CD4-positive, CD25-positive, alpha-beta regulatory T cell (primary cell): ENCODE measurements around the gene CDC123. TPM values are rescaled to one million over a fixed set of nuclear protein-coding genes. Genes with fewer than 3 reads are reported as not detected.
"Not testable (repeated sequence)": the region's sequence is repeated elsewhere in the genome, so short reads cannot be mapped to it uniquely, and the experiment has no call there.

Experiments
- ATAC-seq, 2 donors: fragments of 150-1000 bp; cut with Tn5 transposase; one replicate each; pipeline ENCODE4 v1.10.0; 2021; ENCODE audit warnings: low read depth in 2 of 2, moderate number of reproducible peaks in 2 of 2, moderate library complexity in 1 of 2
- DNase-seq, 3 donors: peaks; one replicate each; pipeline versions ENCODE4 v3.0.0 to v3.0.0-alpha.2; 2012 to 2022; ENCODE audit warnings: mixed read lengths in 1 of 3
- H3K27ac ChIP-seq: one replicate; pipeline ENCODE4 v1.7.0; 2013; ENCODE audit warnings: mild to moderate bottlenecking, low read length; ENCODE audit not compliant: insufficient read depth, poor library complexity, severe bottlenecking
- H3K27me3 ChIP-seq: one replicate; pipeline ENCODE4 v1.7.0; 2013; ENCODE audit warnings: low read length; ENCODE audit not compliant: control insufficient read depth, insufficient read depth
- H3K36me3 ChIP-seq: one replicate; pipeline ENCODE4 v1.7.0; 2013; ENCODE audit warnings: mild to moderate bottlenecking, low read length, moderate library complexity; ENCODE audit not compliant: control insufficient read depth, insufficient read depth
- H3K4me1 ChIP-seq: 2 replicates; pipeline ENCODE4 v1.7.0; 2013; ENCODE audit warnings: mild to moderate bottlenecking, low read length; ENCODE audit not compliant: insufficient read depth, control insufficient read depth, poor library complexity, severe bottlenecking
- H3K4me3 ChIP-seq: one replicate; pipeline ENCODE4 v1.7.0; 2013; ENCODE audit warnings: low read depth, mild to moderate bottlenecking, low read length, moderate library complexity
- H3K9me3 ChIP-seq, 2 experiments: 1 replicate in 1 of 2; 2 replicates in 1 of 2; pipeline ENCODE4 v1.7.0; 2013; ENCODE audit warnings: low read length in 2 of 2, mild to moderate bottlenecking in 1 of 2, moderate library complexity in 1 of 2; ENCODE audit not compliant: control insufficient read depth in 2 of 2
- H3K27ac Mint-ChIP-seq, 3 donors: one replicate each; pipeline ENCODE4 v1.8.0; 2020 to 2022; ENCODE audit warnings: mild to moderate bottlenecking in 3 of 3, mixed read lengths in 3 of 3, moderate library complexity in 2 of 3
- H3K27me3 Mint-ChIP-seq: one replicate; pipeline ENCODE4 v1.8.0; 2022; ENCODE audit warnings: mild to moderate bottlenecking, mixed read lengths
- H3K36me3 Mint-ChIP-seq: one replicate; pipeline ENCODE4 v1.8.0; 2020; ENCODE audit warnings: mixed read lengths
- H3K4me1 Mint-ChIP-seq, 4 donors: one replicate each; pipeline ENCODE4 v1.8.0; 2020 to 2022; ENCODE audit warnings: mixed read lengths in 4 of 4, mild to moderate bottlenecking in 1 of 4
- H3K4me3 Mint-ChIP-seq, 4 donors: one replicate each; pipeline ENCODE4 v1.8.0; 2020 to 2022; ENCODE audit warnings: mild to moderate bottlenecking in 4 of 4, mixed read lengths in 4 of 4, moderate library complexity in 3 of 4
- H3K9me3 Mint-ChIP-seq, 7 donors: one replicate each; pipeline ENCODE4 v1.8.0; 2020 to 2022; ENCODE audit warnings: mixed read lengths in 7 of 7, mild to moderate bottlenecking in 3 of 7, moderate library complexity in 2 of 7
- polyA plus RNA-seq, 4 donors: library from polyadenylated mRNA; unstranded; fragments of 300-500 nt; fragmentation: Illumina TruSeq; gene quantifications; one replicate each; pipeline ENCODE4 v1.2.3, GENCODE V29; 2021
- total RNA-seq: library from RNA; stranded (reverse); gene quantifications from one replicate; pipeline ENCODE4 v1.2.3, GENCODE V29; 2022

Gene CDC123
- total and polyA plus RNA-seq, 5 donors from 2014 or later = 50.3 to 111 (median 100) TPM

DNA sequence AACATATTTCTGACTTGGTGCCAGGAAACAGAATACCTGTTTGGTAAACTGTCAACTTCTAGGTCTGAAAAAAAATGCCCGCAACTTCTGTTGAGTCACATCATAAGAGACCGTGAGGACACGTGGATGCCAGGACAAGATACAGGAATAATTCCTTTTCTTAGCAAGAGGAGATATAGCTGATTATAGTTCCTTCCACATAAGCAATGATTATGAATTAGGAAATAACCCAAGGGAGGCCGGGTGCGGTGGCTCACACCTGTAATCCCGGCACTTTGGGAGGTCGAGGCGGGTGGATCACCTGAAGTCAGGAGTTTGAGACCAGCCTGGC, 75.2 kb downstream of the CDC123 start:
- H3K9me3 Mint-ChIP-seq = no peaks in the 10 kb centered on the region
- H3K27ac ChIP-seq = no peak overlapping the region
- H3K4me3 Mint-ChIP-seq = no peak overlapping the region

DNA sequence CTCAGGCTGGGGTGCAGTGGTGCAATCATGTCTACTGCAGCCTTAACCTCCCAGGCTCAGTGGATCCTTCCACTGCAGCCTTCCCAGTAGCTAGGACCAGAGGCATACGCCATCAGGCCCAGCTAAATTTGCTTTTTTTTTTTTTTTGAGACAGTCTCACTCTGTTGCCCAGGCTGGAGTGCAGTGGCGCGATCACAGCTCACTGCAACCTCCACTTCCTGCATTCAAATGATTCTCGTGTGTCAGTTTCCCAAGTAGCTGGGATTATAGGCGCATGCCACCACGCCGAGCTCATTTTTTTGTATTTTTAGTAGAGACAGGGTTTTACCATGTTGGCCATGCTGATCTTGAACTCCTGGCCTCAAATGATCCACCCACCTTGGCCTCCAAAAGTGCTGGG, 81.9 kb downstream of the CDC123 start:
- H3K9me3 ChIP-seq, H3K4me1 Mint-ChIP-seq, ATAC-seq, H3K27me3 ChIP-seq, DNase-seq, H3K27ac ChIP-seq, H3K9me3 Mint-ChIP-seq, H3K4me3 ChIP-seq, H3K4me3 Mint-ChIP-seq, H3K4me1 ChIP-seq, H3K36me3 Mint-ChIP-seq, H3K27me3 Mint-ChIP-seq, H3K27ac Mint-ChIP-seq, H3K36me3 ChIP-seq: not testable (repeated sequence)

More for the DNA sequence above, 75.2 kb downstream of the CDC123 start:
- Mint-ChIP-seq H3K4me1 (no peaks in the 10 kb centered on the region), H3K27ac (no peak overlapping the region), H3K36me3 (no peaks in the 10 kb centered on the region), H3K27me3 (no peaks in the 10 kb centered on the region)
- H3K27me3 ChIP-seq = no peaks in the 10 kb centered on the region
- H3K4me3 ChIP-seq = no peak overlapping the region
- no peak for ATAC-seq
- H3K4me1 ChIP-seq = no peaks in the 10 kb centered on the region
- no peaks in the 10 kb centered on the region for H3K36me3 ChIP-seq
- DNase-seq = no peak
- no peaks in the 10 kb centered on the region for H3K9me3 ChIP-seq

DNA sequence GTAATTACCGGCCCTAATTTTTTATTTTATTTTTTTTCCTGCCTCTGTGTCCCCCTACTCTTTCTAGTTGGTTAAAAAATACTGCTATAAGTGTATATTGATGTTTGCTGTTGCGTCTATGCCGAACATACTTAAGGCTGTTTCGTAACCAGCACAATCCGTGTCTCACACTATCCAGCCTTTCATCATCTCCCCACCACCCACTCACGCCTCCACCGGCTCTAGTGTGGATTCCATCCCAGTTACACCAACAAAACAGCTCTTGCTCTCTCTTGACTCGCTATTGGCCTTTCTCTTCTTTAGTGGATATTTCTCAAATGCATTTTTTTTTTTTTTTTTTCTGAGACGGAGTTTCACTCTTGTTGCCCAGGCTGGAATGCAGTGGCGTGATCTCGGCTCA, 83.3 kb downstream of the CDC123 start:
- H3K4me1 Mint-ChIP-seq = no peaks in the 10 kb centered on the region

DNA sequence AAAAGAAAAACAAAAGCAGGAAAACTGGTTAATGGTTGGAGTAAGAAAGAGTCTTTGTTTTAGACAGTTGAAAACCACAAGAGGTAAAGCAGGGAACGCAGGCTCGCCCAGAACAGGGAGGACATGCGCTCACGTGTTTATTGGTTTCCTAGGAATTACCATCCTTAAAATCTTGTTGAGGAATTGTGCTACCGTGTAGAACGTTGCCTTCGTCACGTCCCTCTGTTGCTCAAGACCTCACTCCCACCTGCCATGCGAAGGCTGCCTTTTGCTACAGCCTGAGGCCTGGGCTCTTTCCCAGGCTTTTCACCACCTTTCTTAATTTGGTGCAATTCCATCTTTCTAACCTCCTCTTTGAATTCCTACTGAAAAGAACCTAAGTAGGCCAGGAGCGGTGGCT, 91.8 kb downstream of the CDC123 start:
- ATAC-seq (no peak), DNase-seq (no peak)
- H3K36me3 ChIP-seq = no peaks in the 10 kb centered on the region

More for the DNA sequence above, 83.3 kb downstream of the CDC123 start:
- H3K36me3 ChIP-seq = no peaks in the 10 kb centered on the region
- H3K36me3 Mint-ChIP-seq = no peaks in the 10 kb centered on the region
- no peak overlapping the region for H3K27ac ChIP-seq
- ATAC-seq (no peak), DNase-seq (no peak)
- H3K4me3 ChIP-seq = no peak overlapping the region
- no peaks in the 10 kb centered on the region for H3K9me3 ChIP-seq
- H3K9me3 Mint-ChIP-seq = peaks cover 0 to 1% (median 0%) of the 10 kb centered on the region in 7 donors
- H3K27me3 ChIP-seq = no peaks in the 10 kb centered on the region
- no peak overlapping the region for H3K27ac Mint-ChIP-seq
- peaks cover 12% of the 10 kb centered on the region for H3K27me3 Mint-ChIP-seq
- no peak overlapping the region for H3K4me3 Mint-ChIP-seq
- H3K4me1 ChIP-seq = no peaks in the 10 kb centered on the region

DNA sequence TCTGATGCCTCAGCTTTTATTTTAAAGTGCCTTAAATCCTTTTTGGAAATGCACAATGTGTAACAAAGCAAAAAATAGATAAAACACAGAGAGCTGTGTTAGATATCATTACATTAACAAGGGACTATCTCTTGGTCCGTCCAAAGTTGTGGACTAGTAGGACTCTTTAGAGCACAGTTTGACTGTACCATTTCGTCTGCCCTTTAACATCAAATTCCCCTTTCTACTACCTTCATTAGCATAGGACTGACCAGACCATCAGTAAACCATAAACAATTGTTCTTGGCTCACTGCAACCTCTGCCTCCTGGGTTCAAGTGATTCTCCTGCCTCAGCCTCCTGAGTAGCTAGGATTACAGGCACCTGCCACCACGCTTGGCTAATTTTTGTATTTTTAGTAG, 101.8 kb downstream of the CDC123 start:
- DNase-seq, H3K27ac ChIP-seq, H3K27me3 Mint-ChIP-seq, H3K36me3 Mint-ChIP-seq, H3K4me1 ChIP-seq, H3K27me3 ChIP-seq, H3K9me3 Mint-ChIP-seq, H3K27ac Mint-ChIP-seq, H3K36me3 ChIP-seq, H3K4me3 Mint-ChIP-seq, ATAC-seq, H3K4me3 ChIP-seq, H3K9me3 ChIP-seq, H3K4me1 Mint-ChIP-seq: not testable (repeated sequence)

More for the DNA sequence above, 91.8 kb downstream of the CDC123 start:
- H3K4me1 Mint-ChIP-seq = no peaks in the 10 kb centered on the region
- no peak overlapping the region for H3K4me3 ChIP-seq
- H3K4me1 ChIP-seq = no peaks in the 10 kb centered on the region
- no peaks in the 10 kb centered on the region for H3K9me3 ChIP-seq
- no peak overlapping the region for H3K27ac ChIP-seq
- no peaks in the 10 kb centered on the region for H3K27me3 ChIP-seq
- H3K36me3 Mint-ChIP-seq = no peaks in the 10 kb centered on the region
- no peak overlapping the region for H3K4me3 Mint-ChIP-seq
- H3K27ac Mint-ChIP-seq = no peak overlapping the region
- H3K9me3 Mint-ChIP-seq = no peaks in the 10 kb centered on the region
- peaks cover 7% of the 10 kb centered on the region for H3K27me3 Mint-ChIP-seq

DNA sequence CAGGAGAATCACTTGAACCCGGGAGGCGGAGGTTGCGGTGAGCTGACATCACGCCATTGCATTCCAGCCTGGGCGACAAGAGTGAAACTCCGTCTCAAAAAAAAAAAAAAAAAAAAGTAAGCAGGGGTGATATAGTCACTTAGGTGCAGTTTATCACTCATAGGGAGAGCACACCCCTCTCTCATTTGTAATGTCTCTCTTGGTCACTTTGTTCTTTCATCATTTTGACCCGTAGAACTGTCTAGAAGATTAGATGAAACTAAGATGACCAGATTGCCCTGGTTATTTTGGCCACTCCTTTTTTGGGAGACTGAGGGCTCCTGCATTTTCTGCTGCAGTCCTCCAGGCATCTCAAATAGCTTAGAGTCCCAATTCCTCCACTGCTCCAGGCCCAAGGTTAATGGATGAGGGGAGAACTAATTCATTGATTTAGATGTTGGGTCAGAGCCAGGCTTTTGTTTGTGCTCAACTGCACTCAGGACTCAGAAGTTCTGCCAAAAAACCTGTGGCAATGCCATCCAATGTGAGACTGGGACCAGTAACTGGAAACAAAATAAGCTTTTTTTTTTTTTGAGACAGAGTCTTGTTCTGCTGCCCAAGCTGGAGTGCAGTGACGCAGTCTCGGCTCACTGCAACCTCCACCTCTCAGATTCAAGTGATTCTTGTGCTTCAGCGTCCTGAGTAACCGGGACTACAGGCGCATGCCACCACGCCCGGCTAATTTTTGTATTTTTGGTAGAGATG, 103.4 kb downstream of the CDC123 start:
- Histone ChIP-seq H3K27ac (no peak overlapping the region), H3K4me1 (no peaks in the 10 kb centered on the region), H3K4me3 (no peak overlapping the region), H3K9me3 (no peaks in the 10 kb centered on the region), H3K27me3 (no peaks in the 10 kb centered on the region), H3K36me3 (no peaks in the 10 kb centered on the region)
- Mint-ChIP-seq H3K27ac (no peak overlapping the region), H3K36me3 (no peaks in the 10 kb centered on the region), H3K27me3 (no peaks in the 10 kb centered on the region), H3K4me1 (no peaks in the 10 kb centered on the region), H3K4me3 (no peak overlapping the region), H3K9me3 (peaks cover 0 to 2% (median 0%) of the 10 kb centered on the region in 7 donors)
- DNase-seq (no peak), ATAC-seq (no peak)

Other genes starting within 250 kb of the CDC123 start
- gene UPF2, start 153.4 kb upstream of the CDC123 start, total RNA-seq = 29.9 TPM
- gene UPF2, start 153.4 kb upstream of the CDC123 start, polyA plus RNA-seq = 10 to 100 TPM in 2 of 4 donors, 1 to 10 TPM in 2; 5.5 to 13.1 (median 9.6) TPM
- gene DHTKD1, start 127.2 kb upstream of the CDC123 start, total RNA-seq = 8.8 TPM
- 10 to 100 TPM in 1 of 4 donors, 1 to 10 TPM in 3; 6.0 to 18.9 (median 7.4) TPM for gene DHTKD1, start 127.2 kb upstream of the CDC123 start, polyA plus RNA-seq
- gene SEC61A2, start 66.5 kb upstream of the CDC123 start, total RNA-seq = 25.2 TPM
- gene SEC61A2, start 66.5 kb upstream of the CDC123 start, polyA plus RNA-seq = 1 to 10 TPM; 1.6 to 5.4 (median 2.5) TPM
- 38.1 TPM for gene NUDT5, start 297 bp upstream of the CDC123 start, total RNA-seq
- 100 to 1,000 TPM in 1 of 4 donors, 10 to 100 TPM in 3; 71.5 to 103 (median 89.7) TPM for gene NUDT5, start 297 bp upstream of the CDC123 start, polyA plus RNA-seq
- gene CAMK1D, start 153.4 kb downstream of the CDC123 start, total RNA-seq = 25.3 TPM
- 1 to 10 TPM; 4.4 to 5.8 (median 5.0) TPM for gene CAMK1D, start 153.4 kb downstream of the CDC123 start, polyA plus RNA-seq